Measurements from ENCODE around the gene TEX9.
"Not testable (repeated sequence)": the region's sequence is repeated elsewhere in the genome, so short reads cannot be mapped to it uniquely, and the experiment has no call there.

The TEX9 gene

DNA sequence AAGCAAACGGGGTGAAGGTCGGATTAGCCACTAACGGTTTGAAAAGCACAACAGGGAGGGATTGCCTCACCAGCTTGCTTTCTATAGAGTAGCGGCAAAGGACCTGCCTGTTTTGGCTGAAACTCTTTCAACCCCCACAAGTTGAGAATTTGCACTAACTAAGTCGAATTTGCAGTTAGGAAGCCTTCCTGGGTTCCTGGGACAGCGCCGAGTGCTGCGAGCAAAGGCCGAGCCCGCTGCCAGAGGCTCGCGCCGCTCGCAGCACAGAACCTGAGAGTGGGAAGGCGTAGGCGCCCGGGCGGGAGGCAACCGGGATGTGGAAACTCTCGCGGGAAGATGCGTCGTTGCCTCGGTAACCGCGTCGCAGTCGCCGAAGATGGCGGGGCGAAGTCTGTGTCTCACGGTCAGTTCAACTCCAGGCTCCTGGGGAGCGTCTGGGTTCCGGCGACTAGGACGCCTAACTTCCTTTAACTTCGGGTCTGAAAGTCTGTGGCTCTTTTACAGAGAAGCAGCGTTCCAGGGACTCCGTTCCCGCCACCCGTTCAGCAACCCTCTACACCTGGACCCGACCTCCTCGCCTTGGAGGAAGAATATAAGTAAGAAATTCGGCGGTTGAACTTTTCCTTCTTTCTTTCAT is at the start of gene TEX9:
Gene TEX9, plus strand, starts transcription at position 352 of the 637 bp plus-strand sequence. Its CDS starts 25 bp downstream, at position 377.
- peak; percentile 44 for DNase-seq (ENCODE audit: low spot score)

DNA sequence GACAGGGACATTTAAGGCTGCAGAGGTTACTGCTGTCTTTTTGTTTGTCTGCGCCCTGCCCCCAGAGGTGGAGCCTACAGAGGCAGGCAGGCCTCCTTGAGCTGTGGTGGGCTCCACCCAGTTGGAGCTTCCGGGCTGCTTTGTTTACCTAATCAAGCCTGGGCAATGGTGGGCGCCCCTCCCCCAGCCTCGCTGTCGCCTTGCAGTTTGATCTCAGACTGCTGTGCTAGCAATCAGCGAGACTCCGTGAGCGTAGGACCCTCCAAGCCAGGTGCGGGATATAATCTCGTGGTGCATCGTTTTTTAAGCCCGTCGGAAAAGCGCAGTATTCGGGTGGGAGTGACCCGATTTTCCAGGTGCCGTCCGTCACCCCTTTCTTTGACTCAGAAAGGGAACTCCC is 48.7 kb upstream of the TEX9 start:
- DNase-seq (ENCODE audit: low spot score) = not testable (repeated sequence)

DNA sequence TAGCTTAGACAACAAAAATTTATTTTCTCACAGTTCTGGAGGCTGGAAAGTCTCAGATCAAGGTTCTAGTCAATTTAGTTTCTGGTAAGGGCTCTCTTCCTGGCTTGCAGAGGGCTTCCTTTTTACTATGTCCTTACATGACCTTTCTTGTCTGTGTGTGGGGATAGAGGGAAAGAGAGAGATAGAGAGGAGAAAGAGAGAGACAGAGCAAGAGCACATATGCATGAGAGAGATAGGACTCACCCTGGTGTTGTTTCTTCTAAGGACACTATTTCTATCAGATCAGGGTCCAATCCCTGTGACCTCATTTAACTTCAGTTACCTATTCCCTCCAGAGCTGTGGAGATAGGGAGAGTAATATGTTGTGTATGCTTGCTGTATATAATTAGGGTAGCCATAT is 44.9 kb upstream of the TEX9 start:
- DNase-seq (ENCODE audit: low spot score) = no peak

DNA sequence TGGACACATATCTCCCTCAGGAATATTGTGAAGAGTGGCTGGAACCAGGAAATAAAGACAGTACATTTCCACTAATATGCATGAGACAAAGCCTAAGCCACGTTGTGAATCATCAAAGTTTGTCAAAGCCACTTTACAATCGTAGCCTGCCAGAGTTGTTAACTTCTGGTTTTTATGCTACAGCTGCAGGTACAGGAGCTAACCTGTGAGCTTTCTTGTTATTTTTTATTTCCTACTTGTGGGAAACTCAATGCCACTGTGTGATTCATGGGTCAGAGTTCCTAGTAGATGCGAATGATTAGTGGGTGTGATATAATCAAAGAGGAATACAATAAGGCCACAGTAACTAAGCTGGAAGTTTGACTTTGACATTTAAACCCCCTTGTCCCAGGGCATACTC is 44.4 kb upstream of the TEX9 start:
- no peak for DNase-seq (ENCODE audit: low spot score)

DNA sequence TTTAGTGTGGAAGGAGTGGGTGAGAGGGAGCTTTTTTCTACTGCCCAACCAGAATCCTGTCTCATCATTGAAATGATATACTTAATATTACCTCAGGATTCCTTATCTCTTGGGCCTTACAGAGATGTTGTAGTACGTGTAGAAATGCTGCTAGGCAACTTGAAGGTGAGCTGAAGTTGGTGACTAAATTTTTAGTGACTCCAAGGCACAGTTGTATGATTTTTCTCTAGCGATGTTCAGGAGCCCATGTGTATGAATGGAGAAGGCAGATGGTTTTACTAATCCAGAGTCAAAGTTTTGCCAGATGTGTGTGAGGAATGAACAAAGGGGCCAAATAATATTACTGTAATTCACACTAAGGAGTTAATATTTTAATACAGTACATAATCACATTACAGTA is 42.8 kb upstream of the TEX9 start:
- no peak for DNase-seq (ENCODE audit: low spot score)

DNA sequence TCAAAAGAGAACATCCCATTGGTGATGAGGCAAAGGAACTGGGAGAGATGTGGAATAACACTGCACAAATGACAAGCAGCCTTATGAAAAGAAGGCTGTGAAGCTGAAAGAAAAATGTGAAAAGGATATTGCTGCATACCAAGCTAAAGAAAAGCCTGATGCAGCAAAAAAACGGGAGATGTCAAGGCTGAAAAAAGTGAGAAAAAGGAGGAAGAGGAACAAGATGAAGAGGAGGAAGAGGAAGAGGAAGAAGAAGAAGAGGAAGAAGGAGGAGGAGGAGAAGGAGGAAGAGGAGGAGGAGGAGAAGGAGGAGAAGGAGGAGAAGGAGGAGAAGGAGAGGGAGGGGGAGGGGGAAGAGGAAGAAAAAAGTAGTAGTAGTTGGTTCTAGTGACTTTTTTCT is 41.8 kb upstream of the TEX9 start:
- DNase-seq (ENCODE audit: low spot score) = no peak

DNA sequence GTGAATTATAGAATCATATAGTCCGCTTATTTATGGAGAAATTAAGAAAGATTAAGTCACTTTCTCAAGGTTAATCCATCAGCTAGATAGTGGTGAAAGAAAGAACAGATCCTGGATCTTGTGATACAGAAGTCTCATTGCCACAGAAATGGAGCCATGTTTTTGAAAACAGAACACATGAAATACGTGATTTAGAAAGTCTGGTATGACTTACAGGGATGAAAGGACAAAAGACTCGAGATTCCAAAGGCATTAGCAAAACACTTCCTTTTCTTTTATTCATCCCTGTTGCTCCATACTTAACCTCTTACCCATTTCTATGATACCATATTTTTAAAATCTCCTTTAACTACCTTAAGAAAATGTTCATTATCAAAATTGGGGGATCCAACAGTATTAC is 40.0 kb upstream of the TEX9 start:
- DNase-seq (ENCODE audit: low spot score) = no peak

DNA sequence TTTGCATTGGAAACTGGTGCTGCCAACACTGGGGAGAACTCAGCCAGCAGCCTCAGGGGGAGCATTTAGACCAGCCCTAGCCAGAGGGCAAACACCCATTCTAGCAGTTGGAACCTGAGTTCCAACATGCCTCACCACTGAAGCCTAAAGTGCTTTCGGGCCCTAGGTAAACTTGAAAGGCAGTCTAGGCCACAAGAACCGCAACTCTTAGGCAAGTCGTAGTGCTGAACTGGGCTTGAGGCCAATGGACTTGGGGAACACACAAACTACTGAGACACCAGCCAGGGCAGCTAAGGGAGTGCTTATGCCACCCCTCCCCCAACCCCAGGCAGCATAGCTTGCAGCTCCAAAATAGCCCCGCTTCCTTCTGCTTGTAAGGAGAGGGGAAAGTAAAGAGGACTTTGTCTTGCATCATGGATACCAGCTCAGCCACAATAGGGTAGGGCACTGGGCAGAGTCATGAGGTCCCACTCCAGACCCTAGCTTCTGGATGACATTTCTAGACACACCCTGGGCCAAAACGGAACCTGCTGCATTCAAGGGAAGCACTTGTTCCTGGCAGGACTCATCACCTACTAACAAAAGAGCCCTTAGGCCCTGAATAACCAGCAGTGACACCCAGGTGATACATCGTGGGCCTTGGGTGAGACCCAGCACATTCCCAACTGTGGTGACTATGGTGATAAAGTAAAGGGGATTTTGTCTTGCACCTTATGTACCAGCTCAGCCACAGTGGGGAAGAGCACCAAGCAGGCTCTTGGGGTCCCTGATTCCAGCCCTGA is 37.3 kb upstream of the TEX9 start:
- no peak for DNase-seq (ENCODE audit: low spot score)

DNA sequence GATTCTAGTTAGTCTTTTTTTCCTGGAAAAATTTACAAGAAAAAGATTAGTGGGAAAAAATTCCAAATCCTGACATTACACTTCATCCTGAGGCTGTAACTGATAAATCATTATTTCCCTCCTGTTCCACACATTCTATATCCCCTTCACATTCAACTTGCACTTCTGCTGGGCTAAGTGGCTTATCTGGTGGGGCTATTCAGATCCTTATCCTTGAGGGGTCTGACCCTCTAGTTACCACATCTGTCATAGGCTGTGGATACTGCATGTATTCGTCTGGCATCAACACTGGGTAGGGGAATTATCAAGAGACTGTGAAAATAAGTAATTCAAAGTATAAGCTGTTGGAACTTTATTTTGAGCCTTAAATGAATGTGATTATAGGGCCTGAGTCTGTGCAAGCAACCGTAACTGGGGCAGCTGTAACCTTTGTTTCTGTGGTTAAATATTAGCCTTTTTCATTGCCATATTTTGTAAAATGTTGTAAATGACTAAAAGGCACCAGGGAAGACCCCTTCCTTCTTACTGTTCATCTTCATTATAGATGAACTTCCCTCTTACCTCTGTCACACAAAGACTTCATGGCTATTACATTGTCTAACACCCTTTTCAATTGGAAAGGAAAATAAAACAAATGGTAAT is 28.0 kb upstream of the TEX9 start:
- DNase-seq (ENCODE audit: low spot score) = no peak

DNA sequence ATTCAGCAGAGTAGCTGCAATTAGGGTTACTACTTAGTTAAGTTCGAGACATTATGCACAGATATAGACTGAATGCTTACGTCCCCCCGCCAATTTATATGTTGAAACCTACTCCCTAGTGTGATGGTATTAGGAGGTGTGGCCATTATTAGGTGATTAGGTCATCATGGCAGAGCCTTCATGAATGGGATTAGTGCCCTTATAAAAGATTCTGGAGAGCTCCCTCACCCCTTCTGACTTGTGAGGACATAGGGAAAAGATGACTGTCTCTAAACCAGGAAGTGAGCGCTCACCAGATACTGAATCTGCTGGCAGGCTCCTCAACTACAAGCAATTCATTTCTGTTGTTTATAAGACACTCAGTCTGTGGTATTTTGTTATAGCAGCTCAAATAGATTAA is 25.6 kb upstream of the TEX9 start:
- DNase-seq (ENCODE audit: low spot score) = no peak

DNA sequence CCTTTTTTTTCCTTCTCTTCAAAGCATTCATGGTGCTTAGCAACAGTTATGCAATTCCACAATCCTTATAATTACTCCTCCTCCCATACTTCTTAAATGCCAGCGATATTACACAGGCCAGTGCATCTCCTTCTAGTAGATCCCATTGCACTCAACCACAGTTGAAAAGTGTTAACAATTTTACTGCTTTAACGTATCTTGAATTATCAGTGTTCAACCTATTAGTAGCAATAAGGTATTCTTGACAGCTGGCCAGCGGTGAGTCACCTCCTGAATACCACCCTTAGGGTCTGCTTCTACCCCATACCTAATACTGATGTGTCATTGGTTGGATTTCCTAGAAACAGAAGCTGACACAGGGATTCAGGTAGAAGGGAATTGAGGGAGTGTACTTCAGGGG is 24.0 kb upstream of the TEX9 start:
- DNase-seq (ENCODE audit: low spot score) = no peak

DNA sequence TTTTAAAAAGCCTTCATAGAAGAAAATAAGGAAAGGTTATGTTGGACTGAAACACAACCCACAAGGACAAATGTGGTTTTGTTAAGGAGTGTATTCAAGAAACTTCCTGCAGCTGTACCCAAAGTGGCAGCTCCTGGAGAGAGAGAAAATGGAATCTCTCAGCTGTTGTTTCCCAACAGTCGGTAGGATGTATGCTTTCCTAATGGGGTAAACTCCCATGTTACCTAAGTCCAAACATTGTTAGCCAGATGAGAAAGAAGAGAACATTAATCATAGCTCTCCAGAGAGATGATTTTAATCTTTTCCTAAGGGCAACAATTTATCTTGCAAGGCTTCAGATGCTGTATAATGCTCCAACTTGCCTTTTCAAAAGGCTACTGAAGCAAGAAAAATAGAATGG is 22.6 kb upstream of the TEX9 start:
- no peak for DNase-seq (ENCODE audit: low spot score)

DNA sequence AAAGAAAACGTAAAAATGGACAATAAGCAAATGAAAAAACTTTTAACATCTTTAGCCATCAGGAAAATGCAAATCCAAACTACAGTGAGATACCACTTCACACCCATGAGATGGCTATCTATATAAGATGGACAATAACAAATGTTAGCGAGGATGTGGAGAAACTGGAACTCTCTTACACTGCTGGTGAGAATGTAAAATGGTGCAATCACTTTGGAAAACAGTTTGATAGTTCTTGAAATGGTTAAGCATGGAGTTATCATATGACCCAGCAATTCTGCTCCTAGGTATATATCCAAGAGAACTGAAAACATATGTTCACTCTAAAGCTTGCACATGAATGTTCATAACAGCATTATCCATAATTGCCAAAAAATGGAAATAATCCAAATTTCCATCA is 21.3 kb upstream of the TEX9 start:
- no peak for DNase-seq (ENCODE audit: low spot score)

DNA sequence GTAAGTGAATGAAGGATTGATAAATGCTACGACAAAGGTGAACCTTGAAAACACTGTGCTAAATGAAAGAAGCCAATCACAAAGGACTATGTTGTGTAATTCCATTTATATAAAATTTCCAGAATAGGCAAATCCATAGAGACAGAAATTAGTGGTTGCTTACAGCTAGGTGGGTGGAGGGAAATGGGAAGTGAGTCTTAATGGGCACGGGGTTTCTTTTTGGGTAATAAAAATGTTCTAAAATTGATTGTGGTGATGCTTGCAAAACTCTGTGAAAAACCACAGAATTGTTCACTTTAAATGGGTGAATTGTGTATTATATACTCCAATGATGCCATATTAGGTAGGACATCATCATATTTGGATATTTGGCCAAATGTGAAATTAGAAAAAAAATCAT is 20.9 kb upstream of the TEX9 start:
- no peak for DNase-seq (ENCODE audit: low spot score)

DNA sequence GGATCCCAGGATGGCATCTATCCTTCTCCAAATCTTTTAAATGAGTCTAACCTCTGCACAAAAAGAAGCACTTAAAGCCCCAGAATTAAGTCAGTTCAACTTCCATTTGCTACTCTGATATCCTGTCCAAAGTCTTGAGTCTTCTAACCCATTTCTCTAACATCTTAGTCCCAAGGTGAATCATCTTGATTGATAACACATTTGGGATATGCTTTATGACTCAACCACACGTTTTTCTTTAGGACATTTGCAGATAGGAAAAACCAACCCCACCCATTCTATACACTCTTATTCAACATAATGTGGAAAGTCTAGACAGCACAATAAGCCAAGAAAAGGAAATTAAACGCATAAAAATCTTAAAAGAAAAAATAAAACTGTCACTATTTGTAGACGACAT is 18.8 kb upstream of the TEX9 start:
- no peak for DNase-seq (ENCODE audit: low spot score)

DNA sequence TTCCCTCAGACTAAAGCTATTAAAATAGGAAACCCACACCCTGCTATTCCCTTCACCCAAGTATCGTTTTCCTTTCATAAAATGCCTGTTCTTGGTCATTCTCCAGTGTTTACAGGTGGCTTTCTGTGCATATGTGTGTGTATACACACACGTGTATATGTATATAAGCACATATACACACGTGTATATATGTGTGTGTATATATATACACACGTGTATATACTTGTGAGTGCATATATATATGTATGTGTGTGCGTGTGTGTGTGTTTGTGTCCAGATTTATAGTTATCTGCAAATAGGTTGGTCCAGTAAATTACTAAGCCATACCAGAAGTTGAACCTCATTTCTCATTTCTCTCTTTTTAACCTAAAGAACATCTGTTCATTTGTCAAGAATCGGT is 15.7 kb upstream of the TEX9 start:
- no peak for DNase-seq (ENCODE audit: low spot score)

DNA sequence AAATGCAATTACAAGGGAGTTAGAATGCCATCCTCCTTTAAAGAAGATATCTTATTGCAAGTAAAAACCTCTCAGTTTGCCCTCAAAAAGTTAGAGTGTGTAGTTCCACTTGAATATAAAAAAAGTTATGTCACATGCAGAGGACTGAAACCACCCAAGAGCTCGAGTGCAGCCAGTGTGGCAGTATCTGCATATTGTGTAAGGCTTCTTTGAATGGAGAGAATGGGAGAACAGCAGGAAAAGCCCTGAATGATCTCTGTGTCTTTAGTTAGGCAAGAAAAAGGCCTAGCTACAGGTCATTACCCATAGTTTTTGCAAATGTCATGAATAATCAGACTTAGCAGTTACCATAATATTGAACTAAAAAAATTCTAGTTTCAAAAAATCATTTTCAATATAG is 13.9 kb upstream of the TEX9 start:
- no peak for DNase-seq (ENCODE audit: low spot score)

DNA sequence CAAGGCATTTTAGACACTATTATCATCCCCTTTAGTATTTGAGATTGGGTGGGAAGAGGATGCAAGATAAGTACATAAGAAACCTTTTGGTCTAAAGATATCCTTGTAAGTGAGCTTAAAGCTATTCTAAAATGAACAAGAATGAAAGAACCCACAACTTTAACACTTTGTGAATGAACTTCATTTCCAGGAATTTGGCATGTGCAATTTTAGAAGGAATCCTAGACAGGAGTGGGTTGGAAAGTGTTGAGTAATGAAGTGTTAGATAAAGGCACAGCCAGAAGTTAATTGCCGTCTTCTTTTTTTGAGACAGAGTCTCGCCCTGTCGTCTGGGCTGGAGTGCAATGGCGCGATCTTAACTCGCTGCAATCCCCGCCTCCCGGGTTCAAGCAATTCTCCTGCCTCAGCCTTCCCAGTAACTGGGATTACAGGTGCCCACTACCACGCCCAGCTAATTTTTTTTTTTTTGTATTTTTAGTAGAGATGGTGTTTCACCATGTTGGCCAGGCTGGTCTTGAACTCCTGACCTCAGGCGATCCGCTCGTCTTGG is 13.2 kb upstream of the TEX9 start:
- no peak for DNase-seq (ENCODE audit: low spot score)

DNA sequence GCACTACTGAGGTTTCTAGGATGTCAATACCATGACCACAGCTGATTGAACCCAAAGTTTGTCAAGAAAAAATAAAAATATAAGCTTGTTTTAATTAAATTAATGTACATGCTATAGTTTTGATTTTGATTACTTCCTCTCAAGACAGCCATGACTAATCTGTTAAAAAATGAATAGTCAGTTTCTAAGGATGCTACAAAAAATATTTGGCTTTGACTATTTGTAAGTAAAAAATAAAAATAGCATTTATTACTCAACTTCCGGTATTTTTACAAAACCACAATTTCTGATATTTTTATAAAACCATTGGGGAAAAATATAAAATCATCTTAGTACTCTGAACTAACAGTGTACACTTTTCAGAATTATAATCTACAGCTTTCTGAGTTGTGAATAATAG is 12.1 kb upstream of the TEX9 start:
- DNase-seq (ENCODE audit: low spot score) = no peak

DNA sequence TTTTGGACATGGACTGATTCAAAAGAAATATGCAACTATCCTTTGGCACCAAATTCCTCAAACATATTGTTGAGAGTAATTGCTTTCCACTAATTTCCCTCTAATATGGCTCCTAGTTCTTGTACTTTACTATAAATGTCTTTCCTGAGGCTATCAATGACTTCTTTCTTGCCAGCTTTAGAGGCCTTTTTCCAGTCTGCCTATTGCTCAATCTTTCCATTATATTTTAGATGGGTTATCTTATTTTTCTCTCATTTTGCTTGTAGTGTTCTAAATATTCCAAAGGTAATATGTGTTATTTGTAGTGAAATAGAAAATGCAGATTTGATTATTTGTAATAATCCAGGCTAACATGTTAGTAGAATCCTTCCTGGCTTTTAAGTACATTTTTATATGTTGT is 11.5 kb upstream of the TEX9 start:
- DNase-seq (ENCODE audit: low spot score) = no peak

DNA sequence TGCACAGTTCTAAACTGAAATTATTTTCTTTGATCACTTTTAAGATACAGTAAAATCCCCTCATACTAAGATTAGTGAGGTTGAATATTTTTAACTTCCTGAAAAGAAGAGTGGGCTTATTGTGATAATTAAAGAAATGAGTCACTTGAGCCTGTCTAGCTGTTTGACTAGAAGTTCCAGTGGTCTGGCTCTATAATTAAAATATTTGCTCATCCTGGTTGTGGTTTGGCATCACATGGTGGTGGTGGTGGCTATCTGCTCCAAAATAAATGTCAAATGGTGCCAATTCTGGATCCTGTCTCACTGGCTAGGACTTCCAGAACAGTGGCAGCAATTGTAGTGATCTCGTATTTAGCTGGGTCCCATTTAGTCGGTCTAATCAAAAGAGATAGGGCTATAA is 8.6 kb upstream of the TEX9 start:
- DNase-seq (ENCODE audit: low spot score) = no peak

DNA sequence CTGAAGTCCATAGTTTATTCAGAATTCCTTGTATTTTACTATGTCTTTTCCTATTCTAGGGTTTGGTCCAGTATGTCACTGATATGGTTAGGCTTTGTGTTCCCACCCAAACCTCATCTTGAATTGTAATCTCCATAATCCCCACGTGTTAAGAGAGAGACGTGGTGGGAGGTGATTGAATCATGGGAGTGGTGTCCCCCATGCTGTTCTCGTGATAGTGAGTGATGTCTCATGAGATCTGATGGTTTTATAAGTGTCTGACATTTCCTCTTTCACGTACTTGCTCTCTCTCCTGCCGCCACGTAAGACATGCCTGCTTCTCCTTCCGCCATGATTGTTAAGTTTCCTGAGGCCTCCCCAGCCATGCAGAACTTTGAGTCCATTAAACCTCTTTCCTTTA is 6.6 kb upstream of the TEX9 start:
- DNase-seq (ENCODE audit: low spot score) = no peak

DNA sequence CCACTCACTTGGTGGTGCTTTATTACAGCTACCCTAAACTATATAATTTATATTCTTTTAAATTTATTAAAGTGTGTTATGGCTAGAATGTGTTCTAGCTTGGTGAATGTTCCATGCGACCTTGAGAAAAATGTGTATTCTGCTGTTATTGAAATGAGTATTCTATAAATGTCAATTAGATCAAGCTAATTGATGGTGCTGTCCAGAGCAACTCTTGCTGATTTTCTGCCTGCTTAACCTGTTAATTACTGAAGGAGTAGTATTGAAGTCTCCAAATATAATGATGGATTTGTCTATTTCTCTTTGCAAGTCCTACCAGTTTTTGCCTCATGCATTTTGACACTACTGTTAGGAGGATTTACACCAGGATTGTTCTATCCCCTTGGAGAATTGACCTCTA is 3.2 kb upstream of the TEX9 start:
- no peak for DNase-seq (ENCODE audit: low spot score)
